ENCODE measurements around the gene DDI1. TPM values are rescaled to one million over a fixed set of nuclear protein-coding genes. Genes with fewer than 3 reads are reported as not detected.
"Not testable (repeated sequence)": the region's sequence is repeated elsewhere in the genome, so short reads cannot be mapped to it uniquely, and the experiment has no call there.

The DDI1 gene
- total RNA-seq, 2 experiments from 2014 or later: not detected

DNA sequence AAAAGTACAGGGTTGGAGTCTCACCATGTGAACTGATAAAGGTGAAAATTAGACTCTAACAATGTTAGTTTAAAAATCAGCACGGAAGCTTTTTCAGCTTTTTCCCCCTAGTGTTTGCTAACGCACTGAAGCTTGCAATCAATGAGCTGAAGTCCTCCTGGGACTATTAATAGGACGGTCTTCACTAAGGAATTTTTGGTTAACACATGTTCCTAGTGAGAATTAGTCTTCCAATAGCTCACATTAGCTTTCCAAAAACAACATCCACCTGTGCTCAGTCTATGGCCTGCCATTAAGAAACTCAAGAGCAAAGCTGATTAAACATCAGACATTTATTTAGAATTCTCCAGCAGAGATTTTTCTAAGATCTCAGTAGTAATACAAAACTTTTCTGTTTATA is 26.7 kb upstream of the DDI1 start:
- Mint-ChIP-seq H3K36me3 (no peaks in the 10 kb centered on the region), H3K27me3 (no peaks in the 10 kb centered on the region), H3K4me1 (no peaks in the 10 kb centered on the region), H3K4me3 (no peak overlapping the region), H3K27ac (no peak overlapping the region), H3K9me3 (ENCODE audit: low read depth) (no peaks in the 10 kb centered on the region)
- CTCF ChIA-PET: interaction anchor here (1.5 kb wide), 1 partner anchor 10 kb away, joined by 4 read pairs; no protein-coding TSS in a partner anchor
- DNase-seq: no peak
- ATAC-seq: no peak

DNA sequence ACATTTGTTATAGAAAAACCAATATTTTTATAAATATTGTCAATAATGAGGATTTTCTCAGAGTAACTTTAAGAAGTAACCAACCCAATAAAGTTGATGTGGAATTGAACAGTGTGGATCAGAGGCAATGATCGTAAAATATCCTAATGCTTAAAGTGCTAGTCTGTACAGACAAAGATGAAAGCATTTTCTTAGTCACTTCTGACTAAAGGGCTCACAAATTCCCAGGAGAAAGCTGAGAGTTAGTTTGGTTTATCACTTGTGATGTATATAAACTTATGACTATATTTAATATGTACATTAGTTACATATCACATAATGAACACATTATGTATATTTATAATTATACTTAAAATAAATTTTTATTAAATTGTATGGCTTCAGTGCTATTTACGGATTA is 25.4 kb upstream of the DDI1 start:
- no peaks in the 10 kb centered on the region for H3K27me3 Mint-ChIP-seq

DNA sequence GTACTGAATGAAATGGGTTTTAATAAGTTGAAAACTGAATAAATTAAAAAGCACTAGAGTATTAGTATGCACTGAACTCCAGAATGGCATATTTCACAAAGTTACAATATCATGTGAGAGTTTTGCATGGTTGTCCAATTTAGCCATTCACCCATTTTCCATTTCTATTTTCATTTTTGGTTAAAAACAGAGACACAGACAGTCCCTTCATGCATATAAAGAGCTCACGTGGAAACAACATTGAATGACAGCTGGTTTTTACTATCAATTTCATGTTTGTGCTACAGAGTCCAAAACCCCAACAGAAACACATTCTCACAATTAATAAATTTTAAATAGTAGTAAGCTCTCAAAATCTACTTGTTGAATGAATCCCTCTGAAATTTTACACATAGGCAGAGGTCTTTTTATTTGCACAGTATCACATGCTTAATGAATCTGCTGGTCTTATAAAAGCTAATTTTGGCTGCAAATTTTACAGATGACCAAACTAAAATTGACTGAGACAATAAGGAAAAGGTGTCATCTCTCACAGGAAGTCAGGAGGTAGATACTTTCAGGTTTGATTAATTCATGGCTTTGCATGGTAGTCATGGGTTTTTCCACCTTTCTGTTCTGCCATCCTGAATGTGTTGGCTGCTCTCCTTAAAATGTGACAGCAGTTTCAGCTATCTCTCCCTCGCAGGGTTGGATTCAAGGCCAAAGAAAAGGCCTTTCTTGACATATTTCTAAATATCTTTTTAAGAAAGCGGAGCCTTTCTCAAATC is 20.6 kb upstream of the DDI1 start:
- ATAC-seq (no peak), DNase-seq (no peak)
- Mint-ChIP-seq H3K36me3 (no peaks in the 10 kb centered on the region), H3K4me1 (no peaks in the 10 kb centered on the region), H3K27me3 (no peaks in the 10 kb centered on the region), H3K27ac (no peak overlapping the region), H3K9me3 (ENCODE audit: low read depth) (no peaks in the 10 kb centered on the region), H3K4me3 (no peak overlapping the region)
- CTCF ChIA-PET: no interaction called here

More for the DNA sequence above, 25.4 kb upstream of the DDI1 start:
- Mint-ChIP-seq H3K27ac (no peak overlapping the region), H3K4me3 (no peak overlapping the region), H3K4me1 (no peaks in the 10 kb centered on the region), H3K9me3 (ENCODE audit: low read depth) (no peaks in the 10 kb centered on the region), H3K36me3 (no peaks in the 10 kb centered on the region)
- ATAC-seq: no peak
- CTCF ChIA-PET: interaction anchor here (1.5 kb wide), 1 partner anchor 8 kb away, joined by 4 read pairs; no protein-coding TSS in a partner anchor
- no peak for DNase-seq

DNA sequence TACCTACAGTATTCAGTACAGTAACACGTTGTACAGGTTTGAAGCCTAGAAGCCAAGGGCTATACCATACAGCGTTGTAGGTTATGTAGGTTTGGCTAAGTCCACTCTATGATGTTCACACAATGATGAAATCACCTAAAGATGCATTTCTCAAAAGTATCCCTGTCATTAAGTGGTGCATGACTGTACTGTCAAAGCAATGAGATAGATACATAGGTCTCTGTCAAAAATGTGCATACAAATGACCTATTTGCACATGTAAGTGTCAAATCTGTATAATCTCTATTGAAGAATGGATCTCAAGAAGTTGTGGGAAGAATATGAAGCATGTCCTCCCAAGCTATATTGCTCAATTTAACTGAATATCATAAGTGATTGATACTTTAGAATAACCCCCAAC is 11.9 kb upstream of the DDI1 start:
- H3K27me3 Mint-ChIP-seq: no peaks in the 10 kb centered on the region
- H3K4me3 Mint-ChIP-seq: no peak overlapping the region
- H3K27ac Mint-ChIP-seq: no peak overlapping the region
- no peaks in the 10 kb centered on the region for H3K4me1 Mint-ChIP-seq
- ATAC-seq (no peak), DNase-seq (no peak)
- CTCF ChIA-PET: no interaction called here
- no peaks in the 10 kb centered on the region for H3K36me3 Mint-ChIP-seq
- H3K9me3 Mint-ChIP-seq (ENCODE audit: low read depth): no peaks in the 10 kb centered on the region

- Mint-ChIP-seq H3K4me3 (no peak overlapping the region), H3K4me1 (no peaks in the 10 kb centered on the region), H3K27ac (no peak overlapping the region), H3K36me3 (no peaks in the 10 kb centered on the region), H3K9me3 (ENCODE audit: low read depth) (peaks cover 3% of the 10 kb centered on the region), H3K27me3 (no peaks in the 10 kb centered on the region)
- ATAC-seq (no peak), DNase-seq (no peak)
- CTCF ChIA-PET: no interaction called here
These were observed 7.8 kb upstream of the DDI1 start for GRCh38 chr11:104028476-104029263.

DNA sequence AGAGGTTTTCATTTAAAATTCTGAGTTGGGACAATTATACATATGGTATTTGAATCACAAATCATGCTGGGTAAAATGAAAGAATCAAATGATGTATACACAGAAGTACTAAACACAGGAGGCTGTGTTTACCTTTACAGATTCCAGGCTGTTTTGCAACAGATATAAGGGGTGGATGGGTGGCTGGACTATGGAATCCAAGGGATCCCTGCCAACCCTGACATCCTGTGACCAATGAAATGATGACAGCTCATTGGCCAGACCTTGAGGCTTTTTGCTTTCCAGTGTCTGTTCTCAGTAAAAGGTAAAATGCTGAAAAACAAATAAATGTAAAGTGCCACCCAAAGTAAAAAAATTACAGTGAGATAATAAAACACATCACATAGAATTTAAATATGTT is 3.3 kb upstream of the DDI1 start:
- Mint-ChIP-seq H3K36me3 (no peaks in the 10 kb centered on the region), H3K27ac (no peak overlapping the region), H3K27me3 (no peaks in the 10 kb centered on the region), H3K9me3 (ENCODE audit: low read depth) (peaks cover 3% of the 10 kb centered on the region), H3K4me3 (no peak overlapping the region), H3K4me1 (no peaks in the 10 kb centered on the region)
- DNase-seq (no peak), ATAC-seq (no peak)
- CTCF ChIA-PET: no interaction called here

GRCh38 chr11:104033561-104033960 is 2.9 kb upstream of the DDI1 start:
- H3K27me3 Mint-ChIP-seq: no peaks in the 10 kb centered on the region
- ATAC-seq (no peak), DNase-seq (no peak)
- CTCF ChIA-PET: no interaction called here
- peaks cover 3% of the 10 kb centered on the region for H3K9me3 Mint-ChIP-seq (ENCODE audit: low read depth)
- no peak overlapping the region for H3K4me3 Mint-ChIP-seq
- no peaks in the 10 kb centered on the region for H3K4me1 Mint-ChIP-seq
- H3K27ac Mint-ChIP-seq: no peak overlapping the region
- no peaks in the 10 kb centered on the region for H3K36me3 Mint-ChIP-seq

DNA sequence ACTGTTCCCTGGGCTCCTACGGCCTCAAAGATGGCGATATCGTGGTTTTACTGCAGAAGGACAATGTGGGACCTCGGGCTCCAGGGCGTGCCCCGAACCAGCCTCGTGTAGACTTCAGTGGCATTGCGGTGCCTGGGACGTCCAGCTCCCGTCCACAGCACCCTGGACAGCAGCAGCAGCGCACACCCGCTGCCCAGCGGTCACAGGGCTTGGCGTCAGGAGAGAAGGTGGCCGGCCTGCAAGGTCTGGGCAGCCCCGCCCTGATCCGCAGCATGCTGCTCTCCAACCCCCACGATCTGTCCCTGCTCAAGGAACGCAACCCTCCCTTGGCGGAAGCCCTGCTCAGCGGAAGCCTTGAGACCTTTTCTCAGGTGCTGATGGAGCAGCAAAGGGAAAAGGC is 555 bp downstream of the DDI1 start:
- ATAC-seq: no peak
- H3K27ac Mint-ChIP-seq: no peak overlapping the region
- no peaks in the 10 kb centered on the region for H3K27me3 Mint-ChIP-seq

DNA sequence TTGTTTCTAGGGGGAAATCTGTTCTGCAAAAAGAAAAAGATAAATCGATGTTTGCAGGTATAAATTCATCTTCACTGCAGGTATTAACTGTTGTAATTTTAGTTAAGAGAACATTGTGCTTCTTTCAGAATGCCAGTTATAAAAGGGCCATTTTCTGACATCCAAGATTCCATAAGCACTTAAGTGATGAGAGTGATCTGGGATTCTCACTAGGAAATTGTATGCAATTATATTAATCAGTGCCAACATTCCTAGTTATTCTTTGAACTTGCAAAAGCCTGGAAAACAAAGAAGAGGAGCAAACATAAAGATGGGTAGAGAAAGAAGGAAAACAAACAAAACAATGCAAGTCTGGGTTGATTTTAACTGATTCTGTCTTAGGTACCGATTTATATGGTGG is 5.4 kb downstream of the DDI1 start:
- Mint-ChIP-seq H3K4me1 (no peaks in the 10 kb centered on the region), H3K27me3 (no peaks in the 10 kb centered on the region), H3K27ac (no peak overlapping the region), H3K9me3 (ENCODE audit: low read depth) (no peaks in the 10 kb centered on the region), H3K36me3 (no peaks in the 10 kb centered on the region), H3K4me3 (no peak overlapping the region)
- ATAC-seq (no peak), DNase-seq (no peak)
- CTCF ChIA-PET: no interaction called here

More for the DNA sequence above, 555 bp downstream of the DDI1 start:
- CTCF ChIA-PET: no interaction called here
- Mint-ChIP-seq H3K4me1 (no peaks in the 10 kb centered on the region), H3K36me3 (no peaks in the 10 kb centered on the region), H3K4me3 (no peak overlapping the region), H3K9me3 (ENCODE audit: low read depth) (no peaks in the 10 kb centered on the region)
- no peak for DNase-seq

- no peaks in the 10 kb centered on the region for H3K4me1 Mint-ChIP-seq
- no peaks in the 10 kb centered on the region for H3K27me3 Mint-ChIP-seq
- H3K36me3 Mint-ChIP-seq: no peaks in the 10 kb centered on the region
- H3K4me3 Mint-ChIP-seq: no peak overlapping the region
- CTCF ChIA-PET: no interaction called here
- DNase-seq: no peak
- H3K27ac Mint-ChIP-seq: no peak overlapping the region
- no peaks in the 10 kb centered on the region for H3K9me3 Mint-ChIP-seq (ENCODE audit: low read depth)
- ATAC-seq: no peak
These were observed 6.7 kb downstream of the DDI1 start for GRCh38 chr11:104043142-104043541.

DNA sequence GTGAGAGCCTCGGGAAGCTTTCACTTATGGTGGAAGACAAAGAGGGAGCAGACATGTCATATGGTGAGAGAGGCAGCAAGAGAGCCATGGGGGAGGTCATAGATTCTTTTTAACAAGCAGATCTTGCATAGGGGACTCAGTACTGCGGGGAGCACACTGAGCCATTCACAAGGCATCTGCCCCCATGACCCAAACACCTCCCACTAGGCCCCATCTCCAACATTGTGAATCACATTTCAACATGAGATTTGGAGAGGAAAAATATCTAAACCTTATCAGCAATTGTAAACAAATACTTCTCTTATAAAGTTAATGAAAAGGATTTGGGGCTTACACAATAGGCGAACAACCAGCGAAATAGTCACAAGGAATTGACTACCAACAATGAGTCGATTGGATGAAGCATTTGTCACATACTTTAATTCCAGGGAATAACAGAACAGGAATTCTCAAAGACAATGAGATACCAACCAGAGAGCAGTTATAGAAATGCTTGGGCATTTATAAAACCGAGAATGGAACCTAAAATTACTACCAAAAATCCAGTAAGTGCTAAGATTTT is 7.3 kb downstream of the DDI1 start:
- Mint-ChIP-seq H3K4me1 (no peaks in the 10 kb centered on the region), H3K36me3 (no peaks in the 10 kb centered on the region), H3K9me3 (ENCODE audit: low read depth) (no peaks in the 10 kb centered on the region), H3K27me3 (no peaks in the 10 kb centered on the region), H3K4me3 (no peak overlapping the region), H3K27ac (no peak overlapping the region)
- DNase-seq: no peak
- ATAC-seq: no peak
- CTCF ChIA-PET: no interaction called here

DNA sequence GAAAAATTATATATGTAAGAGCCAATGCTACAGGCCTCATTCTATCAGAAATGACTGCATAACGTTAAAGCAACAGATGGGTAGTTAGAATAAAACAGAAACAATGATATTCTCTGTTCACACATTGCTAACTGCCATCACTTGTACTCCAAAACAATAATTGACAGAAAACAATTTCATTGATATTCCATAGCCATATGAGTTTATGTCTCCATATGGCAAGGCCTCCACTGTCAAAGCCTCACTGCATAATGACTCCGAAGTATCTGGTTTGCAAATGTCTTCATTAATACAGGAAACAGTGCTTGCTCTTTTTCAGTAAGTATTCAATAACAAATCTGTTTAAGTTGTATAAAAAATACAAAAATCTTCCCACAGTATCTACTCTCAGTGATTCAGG is 9.9 kb downstream of the DDI1 start:
- no peaks in the 10 kb centered on the region for H3K4me1 Mint-ChIP-seq
- H3K27me3 Mint-ChIP-seq: no peaks in the 10 kb centered on the region
- H3K9me3 Mint-ChIP-seq (ENCODE audit: low read depth): no peaks in the 10 kb centered on the region
- no peak for DNase-seq
- no peak overlapping the region for H3K4me3 Mint-ChIP-seq
- no peak for ATAC-seq
- CTCF ChIA-PET: no interaction called here
- H3K27ac Mint-ChIP-seq: no peak overlapping the region
- H3K36me3 Mint-ChIP-seq: no peaks in the 10 kb centered on the region

- H3K4me3 Mint-ChIP-seq; ATAC-seq; DNase-seq; H3K9me3 Mint-ChIP-seq (ENCODE audit: low read depth); CTCF ChIA-PET; H3K27me3 Mint-ChIP-seq; H3K4me1 Mint-ChIP-seq; H3K36me3 Mint-ChIP-seq; H3K27ac Mint-ChIP-seq: not testable (repeated sequence)
These were observed 10.4 kb downstream of the DDI1 start for GRCh38 chr11:104046858-104047257.

DNA sequence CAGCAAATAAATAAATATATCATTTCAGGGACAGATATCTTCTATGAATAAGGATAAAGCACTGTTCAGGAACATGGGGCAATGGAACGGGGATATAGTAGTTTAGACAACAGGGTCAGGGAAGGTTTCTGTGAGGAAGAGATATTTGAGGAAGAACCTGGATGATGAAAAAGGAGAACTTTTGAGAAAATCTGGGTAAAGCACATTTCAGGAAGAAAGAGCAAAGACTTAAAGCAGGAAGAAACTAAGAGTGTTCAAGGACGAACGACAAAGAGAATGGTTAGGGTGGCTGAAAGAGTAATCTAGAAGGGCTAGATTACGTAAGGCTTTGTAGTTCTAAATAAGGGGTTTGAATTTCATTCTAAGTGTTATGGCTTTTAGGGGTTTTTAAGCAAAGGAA is 12.7 kb downstream of the DDI1 start:
- Mint-ChIP-seq H3K27me3 (no peaks in the 10 kb centered on the region), H3K4me1 (no peaks in the 10 kb centered on the region), H3K4me3 (no peak overlapping the region), H3K27ac (no peak overlapping the region), H3K9me3 (ENCODE audit: low read depth) (no peaks in the 10 kb centered on the region), H3K36me3 (no peaks in the 10 kb centered on the region)
- ATAC-seq (no peak), DNase-seq (no peak)
- CTCF ChIA-PET: no interaction called here

Data from activated CD8-positive, alpha-beta memory T cell treated with anti-CD3 and anti-CD28 coated beads, Interleukin-2, amount 10 ng/mL, durations not matched to agents 7 days and 5 days (primary cell).